Measurements from ENCODE around the gene PNRC2. TPM values are rescaled to one million over a fixed set of nuclear protein-coding genes. Genes with fewer than 3 reads are reported as not detected.

PNRC2 gene
- total and polyA plus RNA-seq, 2 donors (not counting 1 experiment from before 2014, with no cell fraction given) = 84.4 to 96.6 TPM

- Histone ChIP-seq H2AFZ (ENCODE audit: low read length) (no peak overlapping the region), H4K20me1 (ENCODE audit: control insufficient read depth, extremely low read depth, insufficient read depth, low read length) (no peaks in the 10 kb centered on the region), H3K27me3 (ENCODE audit: control insufficient read depth, insufficient read depth, low read length) (no peaks in the 10 kb centered on the region), H3K9me3 (ENCODE audit: control insufficient read depth, insufficient read depth, low read depth, low read length) (no peaks in the 10 kb centered on the region), H3K27ac (ENCODE audit: insufficient read depth, low read length) (no peak overlapping the region), H3K4me2 (ENCODE audit: extremely low read depth, insufficient read depth, low read length) (no peak overlapping the region), H3K36me3 (ENCODE audit: control insufficient read depth, insufficient read depth, low read length) (no peaks in the 10 kb centered on the region), H3K4me1 (ENCODE audit: control insufficient read depth, extremely low read depth, insufficient read depth, low read length) (no peaks in the 10 kb centered on the region), H3K79me2 (ENCODE audit: control insufficient read depth, insufficient read depth, low read length) (no peaks in the 10 kb centered on the region), H3K4me3 (replicated peaks in 1 of 4; ENCODE audit: control extremely low read depth in 1 of 4, insufficient read depth in 1 of 4, low read depth in 3 of 4, low read length in 4 of 4) (no peak overlapping the region), H3K9ac (ENCODE audit: insufficient read depth, low read length) (no peak overlapping the region)
- TF ChIP-seq CTCF (conservative IDR thresholded peaks at IDR 0.05 in 1 of 2, IDR thresholded peaks at IDR 0.05 in 1 of 2; ENCODE audit: low read depth in 1 of 2, low read length in 2 of 2) = no peak
- TF ChIP-seq EZH2 (IDR thresholded peaks at IDR 0.05; ENCODE audit: low read length, missing control alignments) = no peak
- peak; percentile 10 to 34 for DNase-seq (ENCODE audit: low read depth in 2 of 2)
Observed at GRCh38 chr1:23923592-23924499, 35.8 kb upstream of the PNRC2 start.

- H3K4me1 ChIP-seq (ENCODE audit: control insufficient read depth, extremely low read depth, insufficient read depth, low read length) = no peaks in the 10 kb centered on the region
- H3K36me3 ChIP-seq (ENCODE audit: control insufficient read depth, insufficient read depth, low read length) = no peaks in the 10 kb centered on the region
- H4K20me1 ChIP-seq (ENCODE audit: control insufficient read depth, extremely low read depth, insufficient read depth, low read length) = no peaks in the 10 kb centered on the region
- no peak for TF ChIP-seq EZH2 (IDR thresholded peaks at IDR 0.05; ENCODE audit: low read length, missing control alignments)
- TF ChIP-seq CTCF (conservative IDR thresholded peaks at IDR 0.05 in 1 of 2, IDR thresholded peaks at IDR 0.05 in 1 of 2; ENCODE audit: low read depth in 1 of 2, low read length in 2 of 2) = no peak
- no peaks in the 10 kb centered on the region for H3K9me3 ChIP-seq (ENCODE audit: control insufficient read depth, insufficient read depth, low read depth, low read length)
- no peak overlapping the region for H3K4me3 ChIP-seq (replicated peaks in 1 of 4; ENCODE audit: control extremely low read depth in 1 of 4, insufficient read depth in 1 of 4, low read depth in 3 of 4, low read length in 4 of 4)
- no peak for DNase-seq (ENCODE audit: low read depth in 2 of 2)
- no peak overlapping the region for H3K27ac ChIP-seq (ENCODE audit: insufficient read depth, low read length)
- no peaks in the 10 kb centered on the region for H3K79me2 ChIP-seq (ENCODE audit: control insufficient read depth, insufficient read depth, low read length)
- H3K9ac ChIP-seq (ENCODE audit: insufficient read depth, low read length) = no peak overlapping the region
- no peak overlapping the region for H3K4me2 ChIP-seq (ENCODE audit: extremely low read depth, insufficient read depth, low read length)
- no peaks in the 10 kb centered on the region for H3K27me3 ChIP-seq (ENCODE audit: control insufficient read depth, insufficient read depth, low read length)
- no peak overlapping the region for H2AFZ ChIP-seq (ENCODE audit: low read length)
Observed at GRCh38 chr1:23924601-23925000, 35.0 kb upstream of the PNRC2 start.

- Histone ChIP-seq H3K9ac (ENCODE audit: insufficient read depth, low read length) (no peak overlapping the region), H3K4me3 (replicated peaks in 1 of 4; ENCODE audit: control extremely low read depth in 1 of 4, insufficient read depth in 1 of 4, low read depth in 3 of 4, low read length in 4 of 4) (no peak overlapping the region), H3K4me2 (ENCODE audit: extremely low read depth, insufficient read depth, low read length) (no peak overlapping the region), H4K20me1 (ENCODE audit: control insufficient read depth, extremely low read depth, insufficient read depth, low read length) (no peaks in the 10 kb centered on the region), H3K9me3 (ENCODE audit: control insufficient read depth, insufficient read depth, low read depth, low read length) (no peaks in the 10 kb centered on the region), H3K27ac (ENCODE audit: insufficient read depth, low read length) (no peak overlapping the region), H3K27me3 (ENCODE audit: control insufficient read depth, insufficient read depth, low read length) (no peaks in the 10 kb centered on the region), H3K79me2 (ENCODE audit: control insufficient read depth, insufficient read depth, low read length) (no peaks in the 10 kb centered on the region), H3K4me1 (ENCODE audit: control insufficient read depth, extremely low read depth, insufficient read depth, low read length) (no peaks in the 10 kb centered on the region), H3K36me3 (ENCODE audit: control insufficient read depth, insufficient read depth, low read length) (no peaks in the 10 kb centered on the region), H2AFZ (ENCODE audit: low read length) (no peak overlapping the region)
- no peak for DNase-seq (ENCODE audit: low read depth in 2 of 2)
- TF ChIP-seq CTCF (conservative IDR thresholded peaks at IDR 0.05 in 1 of 2, IDR thresholded peaks at IDR 0.05 in 1 of 2; ENCODE audit: low read depth in 1 of 2, low read length in 2 of 2) (no peak), EZH2 (IDR thresholded peaks at IDR 0.05; ENCODE audit: low read length, missing control alignments) (no peak)
Observed at GRCh38 chr1:23925279-23925678, 34.3 kb upstream of the PNRC2 start.

Data from fibroblast of lung (primary cell).